Activated CD4-positive, alpha-beta T cell treated with anti-CD3 and anti-CD28 coated beads, Interleukin-2, amount 50 U/mL, for 16 hours (primary cell): ENCODE results near the gene TOPORS.
"Not testable (repeated sequence)": the region's sequence is repeated elsewhere in the genome, so short reads cannot be mapped to it uniquely, and the experiment has no call there.

Source experiments
- DNase-seq: peaks from one replicate; pipeline ENCODE4 v3.0.0-alpha.2; 2020

The TOPORS gene

DNA sequence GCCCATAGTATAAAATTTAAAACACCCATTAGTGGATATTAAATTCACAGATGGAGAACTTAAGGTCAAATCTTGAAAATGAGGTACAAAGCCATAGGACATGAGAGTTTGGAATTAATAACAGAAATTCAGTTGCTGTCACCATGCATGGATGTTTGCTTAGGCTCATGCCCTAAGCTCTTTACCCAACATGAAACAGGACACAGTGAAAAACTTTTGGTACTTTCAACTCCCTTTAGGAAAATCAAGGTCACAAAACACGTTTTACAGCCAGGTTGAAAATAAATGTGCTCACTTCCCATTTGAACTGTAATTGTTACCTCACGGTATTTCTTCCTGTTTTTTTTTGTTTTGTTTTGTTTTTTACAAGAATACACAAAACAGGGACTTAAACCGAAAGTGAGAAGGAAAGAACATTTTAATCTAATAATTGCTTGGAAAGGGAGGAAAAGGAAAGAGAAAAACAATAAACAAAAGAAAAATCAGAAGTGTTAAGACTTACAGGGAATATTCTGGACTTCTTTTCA, 6.1 kb upstream of the TOPORS start:
- no peak for DNase-seq

DNA sequence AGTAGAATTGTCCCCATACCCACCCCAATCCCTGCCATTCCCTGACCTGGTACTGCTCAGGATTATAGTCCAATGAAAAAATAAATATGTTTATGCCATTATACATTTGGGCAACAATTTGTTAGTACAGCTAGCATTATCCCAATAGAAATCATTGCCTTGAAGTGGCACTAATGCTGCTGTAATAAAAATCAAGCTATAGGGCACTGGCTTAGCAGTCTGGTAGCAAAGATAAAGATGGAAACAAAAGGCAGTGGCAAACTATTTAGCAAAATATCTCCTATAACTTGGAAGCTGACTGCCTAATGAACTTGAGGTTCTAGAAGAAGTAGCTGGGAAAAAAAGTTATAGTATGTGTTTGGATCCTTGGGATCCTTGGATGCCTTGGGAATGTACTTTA, 2.2 kb upstream of the TOPORS start:
- DNase-seq, result no peak

DNA sequence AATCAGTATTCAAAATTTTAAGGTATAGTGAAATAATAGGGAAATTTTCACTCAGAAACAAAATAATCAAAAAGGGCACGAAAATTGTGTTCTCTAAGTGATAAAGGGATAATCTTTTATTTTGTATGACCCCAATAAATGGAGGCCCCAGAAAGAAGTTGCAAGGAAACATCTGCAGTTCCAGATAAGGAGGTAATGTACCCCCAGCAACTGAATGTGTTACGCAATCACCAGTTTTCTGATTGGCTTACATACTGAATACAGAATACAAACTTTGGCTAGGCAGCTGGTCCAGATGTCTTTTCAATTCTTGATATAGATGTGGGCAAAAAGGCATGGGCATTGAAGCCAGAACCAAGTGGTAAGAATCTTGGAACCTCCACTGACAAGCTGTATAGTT, 1.7 kb upstream of the TOPORS start:
- DNase-seq, result no peak

DNA sequence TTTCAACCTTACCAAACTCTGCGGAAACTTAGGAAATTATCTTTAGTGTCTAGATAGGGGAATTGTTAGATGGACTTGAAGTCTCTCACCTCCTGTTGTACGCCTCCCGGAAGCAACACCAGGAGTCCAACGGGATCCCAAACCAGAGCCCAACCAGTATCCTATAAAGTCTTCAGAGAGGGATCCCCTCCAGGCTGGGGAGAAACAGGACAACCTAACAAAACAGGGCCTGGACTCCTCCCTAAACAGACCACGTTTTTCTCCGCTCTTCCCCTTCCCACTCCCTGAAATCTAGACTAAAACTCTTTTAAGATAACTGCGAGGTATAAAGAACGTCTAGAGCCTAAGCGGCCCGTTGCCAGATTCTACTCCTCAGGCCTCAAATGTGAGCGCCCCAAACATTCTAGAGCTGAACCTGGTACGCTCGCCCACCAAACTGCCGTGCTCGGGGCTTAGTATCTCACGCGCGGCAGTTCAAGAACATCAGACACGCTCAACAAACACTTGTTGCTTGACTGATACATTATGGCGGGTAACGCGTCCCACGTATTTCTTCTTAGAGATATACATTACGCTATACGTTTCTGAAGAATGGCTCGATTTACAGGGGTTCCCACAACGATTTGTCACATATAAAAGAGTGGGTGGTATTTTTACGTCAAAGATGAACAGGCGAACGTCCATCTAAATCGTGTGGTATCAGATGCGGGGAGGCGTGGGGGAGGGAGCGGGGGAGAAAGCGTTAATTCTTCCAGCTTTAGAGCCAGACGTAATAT, 922 bp downstream of the TOPORS start:
- DNase-seq, result peak; percentile 48

DNA sequence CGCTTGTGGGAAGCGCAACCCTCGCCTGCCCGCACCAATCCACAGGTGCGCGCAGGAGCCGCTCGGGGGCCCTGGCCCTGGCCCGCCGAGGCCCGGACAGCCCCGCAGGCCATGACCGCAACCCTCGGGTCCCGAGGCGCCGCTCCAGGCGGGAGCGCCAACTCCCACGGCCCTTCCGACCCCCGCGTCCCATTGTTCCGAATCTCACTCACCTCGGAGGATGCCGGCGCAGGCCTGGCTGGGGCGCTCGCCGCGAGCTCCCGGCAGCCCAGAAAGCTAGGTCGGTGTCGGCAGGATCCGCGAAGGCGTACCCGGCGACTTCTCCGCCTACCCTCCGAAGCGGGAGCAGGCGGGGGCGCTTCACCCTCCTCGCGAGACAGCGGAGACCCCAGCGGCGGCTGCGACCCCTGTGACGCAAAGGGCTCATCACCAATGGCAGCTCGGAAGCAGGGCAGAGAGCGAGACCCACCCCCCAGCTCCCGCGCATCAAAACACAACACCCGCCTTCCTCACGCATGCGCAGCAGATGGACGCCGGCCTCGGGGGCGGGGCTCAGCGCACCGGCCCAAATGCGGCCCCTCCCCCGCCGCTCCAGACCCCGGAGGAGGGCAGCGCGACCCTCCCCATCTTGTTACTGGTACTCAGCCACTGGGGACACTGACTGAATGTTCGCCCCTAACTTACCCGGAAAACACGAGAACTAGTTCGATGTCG, 1.7 kb downstream of the TOPORS start:
- DNase-seq, result peak; percentile 94

DNA sequence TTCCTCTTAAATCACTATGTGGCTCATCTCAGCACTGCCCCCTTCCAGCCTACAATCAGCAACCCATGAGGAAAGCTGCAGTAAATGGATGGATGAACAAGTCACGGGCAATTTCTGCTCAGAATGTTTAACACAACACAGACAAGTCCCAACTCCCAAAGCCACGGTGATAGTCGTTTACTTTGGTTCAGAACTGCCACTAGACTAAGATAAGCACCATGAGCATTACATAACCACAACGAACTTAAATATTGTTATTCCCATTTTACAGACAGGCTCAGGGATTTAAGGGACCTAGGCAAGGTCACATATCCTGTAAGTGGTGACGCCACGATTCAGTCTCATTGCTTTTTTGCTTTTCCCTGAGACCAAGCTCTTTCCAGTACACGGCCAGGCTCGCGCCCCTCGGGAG, 2.2 kb downstream of the TOPORS start:
- DNase-seq, result no peak

DNA sequence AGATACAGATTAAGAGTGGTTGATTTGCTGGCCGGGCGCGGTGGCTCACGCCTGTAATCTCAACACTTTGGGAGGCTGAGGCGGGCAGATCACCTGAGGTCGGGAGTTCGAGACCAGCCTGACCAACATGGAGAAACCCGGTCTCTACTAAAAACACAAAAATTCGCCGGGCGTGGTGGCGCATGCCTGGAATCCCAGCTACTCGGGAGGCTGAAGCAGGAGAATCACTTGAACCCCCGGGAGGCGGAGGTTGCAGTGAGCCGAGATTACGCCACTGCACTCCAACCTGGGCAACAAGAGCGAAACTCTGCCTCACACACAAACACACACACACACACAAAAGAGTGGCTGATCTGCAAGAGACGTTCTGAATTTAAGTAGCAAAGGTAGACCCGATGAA, 4.2 kb downstream of the TOPORS start:
- DNase-seq, result not testable (repeated sequence)

DNA sequence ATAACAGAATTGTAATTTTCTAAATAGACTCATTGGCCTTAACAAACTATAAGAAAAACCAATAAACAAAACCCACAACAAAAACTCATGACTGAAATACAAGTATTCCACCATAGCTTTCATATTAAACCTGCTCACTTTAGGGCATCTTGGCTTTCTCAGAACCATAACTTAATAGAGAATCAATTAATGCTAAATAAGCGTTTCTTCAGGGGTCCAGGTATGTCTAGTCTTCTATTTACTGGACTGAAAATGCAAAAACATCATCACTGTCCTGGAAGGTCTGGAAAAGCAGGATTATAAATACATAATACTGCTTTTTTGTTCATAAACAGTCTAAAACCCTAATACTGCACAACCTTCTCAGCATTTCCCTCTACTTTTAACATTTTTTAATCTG, 6.5 kb downstream of the TOPORS start:
- DNase-seq, result no peak

DNA sequence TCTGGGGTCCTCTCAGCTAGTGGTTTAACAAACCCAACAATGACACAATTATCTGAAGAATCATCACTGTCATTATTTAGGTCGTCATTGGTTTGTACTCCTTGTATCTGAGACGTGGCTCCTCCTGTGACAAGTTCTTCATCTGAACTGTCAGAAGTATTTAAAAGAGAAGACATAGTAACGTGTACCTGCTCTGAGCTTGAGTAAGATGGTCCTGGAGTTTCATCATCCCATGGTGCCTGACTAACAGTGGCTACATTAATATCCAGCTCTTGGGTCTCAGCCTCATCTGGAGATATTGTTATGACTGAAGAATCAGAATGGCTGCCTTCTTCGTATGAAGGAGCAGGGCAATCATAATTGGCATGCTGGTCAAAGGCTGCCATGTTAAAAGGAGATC, 9.3 kb downstream of the TOPORS start:
- DNase-seq, result no peak

DNA sequence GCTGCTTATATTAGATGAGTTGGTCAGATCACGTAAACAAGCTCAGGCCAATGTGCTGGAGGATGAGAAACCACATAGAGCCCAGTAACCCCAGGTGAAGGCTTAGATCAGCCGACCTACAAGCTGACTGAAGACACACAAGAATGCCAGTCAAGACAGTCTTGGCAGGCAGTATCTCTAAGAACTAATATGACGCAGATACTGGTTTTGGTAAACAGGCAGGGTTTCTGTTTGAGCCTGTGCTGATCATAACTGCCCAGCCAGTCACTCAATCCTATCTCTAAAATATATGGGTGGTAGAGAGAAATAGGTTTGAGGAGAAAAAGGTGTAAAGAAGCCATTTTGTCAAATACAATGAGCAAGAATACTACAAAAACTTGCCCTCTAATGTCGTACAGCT, 18.6 kb downstream of the TOPORS start:
- no peak for DNase-seq

DNA sequence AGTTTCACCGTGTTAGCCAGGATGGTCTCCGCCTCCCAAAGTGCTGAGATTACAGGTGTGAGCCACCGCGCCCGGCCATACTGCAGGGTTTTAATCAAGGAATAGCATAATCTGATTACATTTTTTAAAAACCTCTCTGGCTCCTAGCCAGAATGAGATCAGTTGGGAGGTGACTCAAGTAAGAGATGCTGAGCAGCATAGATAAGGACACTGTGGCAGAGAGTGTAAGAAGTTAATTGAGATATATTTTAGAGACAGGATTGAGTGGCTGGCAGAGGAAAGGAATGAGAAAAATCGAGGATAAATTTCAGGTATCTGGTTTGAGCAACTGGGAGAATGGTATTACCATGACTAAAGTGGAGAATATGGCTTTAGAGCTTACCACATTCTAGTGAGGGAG, 19.1 kb downstream of the TOPORS start:
- DNase-seq, result no peak

DNA sequence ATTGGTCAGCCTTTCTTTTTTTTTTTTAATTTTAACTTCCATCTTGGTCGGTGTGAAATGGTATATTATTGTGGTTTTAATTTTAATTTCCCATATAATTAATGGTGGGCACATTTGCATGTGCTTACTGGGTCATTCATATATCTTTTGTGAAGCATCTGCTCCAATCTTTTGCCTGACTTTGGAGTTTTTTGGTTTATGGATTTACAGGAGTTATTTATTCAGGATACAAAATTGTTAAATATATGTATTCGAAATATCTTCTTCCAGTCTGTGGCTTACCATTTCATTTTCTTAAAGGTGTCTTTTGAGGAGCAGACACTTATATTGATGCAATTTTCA, 25.7 kb downstream of the TOPORS start:
- no peak for DNase-seq

DNA sequence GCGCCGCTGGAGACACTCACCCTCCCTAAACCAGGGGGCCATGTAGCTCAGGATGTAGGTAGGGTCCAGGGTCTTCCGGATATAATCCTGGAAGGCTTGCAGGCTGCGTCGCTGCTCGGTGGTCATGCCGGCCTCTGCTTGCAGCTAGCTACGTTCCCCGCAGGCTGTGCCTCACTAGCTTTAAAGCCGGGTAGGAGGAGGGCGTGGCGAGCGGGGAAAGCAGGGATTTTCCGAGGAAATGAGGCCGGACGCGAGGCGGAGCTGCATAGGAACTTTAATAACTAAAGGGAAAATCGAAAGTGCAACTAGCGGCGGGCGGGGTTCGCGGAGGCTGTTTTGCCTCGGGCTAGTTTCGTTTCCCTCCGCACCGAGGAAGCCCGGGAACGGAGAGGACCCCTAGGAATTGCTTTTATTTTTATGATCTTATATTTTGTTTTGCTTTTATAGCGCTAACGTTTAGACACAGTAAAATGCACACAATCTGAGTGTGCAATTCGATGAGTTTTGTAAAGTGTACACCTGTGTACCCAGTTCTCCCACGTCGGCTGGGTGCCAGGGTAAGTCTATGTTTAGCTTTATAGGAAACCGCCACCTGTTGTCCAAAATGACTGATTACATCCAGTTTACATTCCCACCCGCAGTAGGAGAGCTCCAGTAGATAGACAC, 26.2 kb downstream of the TOPORS start, which contains the start of gene RIGI:
Gene RIGI, minus strand, starts transcription at position 156 of the 666 bp plus-strand sequence. Its CDS starts 30 bp downstream, at position 126.
- DNase-seq, result peak; percentile 74

DNA sequence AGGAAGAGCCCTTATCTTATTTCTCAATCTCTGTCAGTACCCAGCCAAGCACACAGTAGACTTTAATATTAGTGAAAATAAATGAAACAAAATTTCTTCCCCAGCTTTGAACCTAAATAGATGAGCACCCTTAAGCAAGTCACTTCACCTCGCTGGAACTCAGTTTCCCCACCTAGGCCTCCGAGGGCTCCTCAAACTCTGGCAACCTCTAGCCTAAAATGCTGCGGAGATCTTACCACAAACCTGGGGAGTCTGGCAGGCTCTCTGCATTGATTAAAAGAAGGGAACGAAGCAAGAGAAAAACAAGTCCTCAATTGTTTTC, 26.7 kb downstream of the TOPORS start:
- no peak for DNase-seq

DNA sequence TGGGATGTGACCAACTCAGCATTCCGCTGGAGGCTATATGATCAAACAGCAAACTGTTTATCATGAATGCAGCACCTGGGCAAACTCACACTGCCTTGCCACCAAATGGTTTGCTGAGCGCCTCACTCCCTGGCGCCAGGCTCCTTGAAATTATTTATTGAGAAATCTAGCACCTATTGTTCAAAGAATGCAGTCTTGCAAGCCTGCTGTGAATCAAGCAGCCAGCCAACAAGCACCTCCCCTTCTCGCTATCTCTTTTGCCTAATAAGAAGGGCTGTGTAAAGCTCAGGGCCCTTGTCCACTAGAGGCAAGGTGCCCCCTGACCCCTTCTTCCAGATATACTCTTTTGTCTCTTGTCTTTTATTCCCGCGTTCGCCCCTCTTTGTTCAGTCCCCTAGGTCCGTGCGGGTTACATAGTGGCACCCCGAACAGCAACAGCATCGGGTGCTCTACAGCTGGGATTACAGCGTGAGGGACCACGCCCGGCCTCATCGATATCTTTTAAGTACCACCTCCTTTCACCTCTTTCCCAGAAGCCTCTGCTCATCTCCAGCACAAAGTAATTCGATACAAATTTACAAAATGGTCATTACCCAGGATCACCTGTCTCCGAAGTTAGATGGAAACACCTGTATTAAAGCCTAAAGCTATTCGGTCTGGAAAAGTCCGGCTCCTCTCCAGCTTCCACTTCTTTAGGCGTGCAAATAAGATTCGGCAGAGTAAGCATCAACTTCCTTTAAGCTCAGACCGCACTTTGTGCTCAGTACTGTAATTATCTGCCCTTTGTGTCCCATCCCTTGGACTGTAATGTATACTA, 27.3 kb downstream of the TOPORS start:
- peak; percentile 26 for DNase-seq

DNA sequence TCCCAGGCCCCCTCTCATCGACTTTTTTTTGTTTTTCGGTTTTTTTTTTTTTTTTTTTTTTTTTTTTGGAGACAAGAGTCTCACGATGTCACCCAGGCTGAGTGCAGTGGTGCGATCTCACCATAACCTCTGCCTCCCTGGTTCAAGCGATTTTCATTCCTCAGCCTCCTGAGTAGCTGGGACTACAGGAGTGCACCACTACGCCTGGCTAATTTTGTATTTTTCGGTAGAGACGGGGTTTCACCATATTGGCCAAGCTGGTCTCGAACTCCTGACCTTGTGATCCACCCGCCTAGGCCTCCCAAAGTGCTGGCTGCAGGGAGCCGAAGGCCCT, 27.9 kb downstream of the TOPORS start:
- not testable (repeated sequence) for DNase-seq

DNA sequence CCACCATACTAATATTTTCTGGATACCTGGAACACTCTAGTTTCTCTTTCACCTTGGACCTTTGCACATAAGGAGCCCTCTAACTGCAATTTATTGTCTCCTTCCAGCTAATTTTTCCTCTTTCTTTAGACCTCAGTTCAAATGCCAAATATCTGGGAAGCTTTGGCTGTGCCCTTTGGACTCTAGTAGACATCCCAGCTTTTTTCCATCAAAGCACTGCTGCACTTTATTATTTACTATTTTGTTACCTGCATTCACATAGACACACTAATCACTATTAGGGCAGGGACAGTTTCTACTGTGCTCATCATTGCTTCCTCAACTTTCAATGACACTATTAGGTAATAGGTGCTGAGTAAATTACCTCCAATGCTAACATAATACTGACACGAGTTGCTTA, 28.5 kb downstream of the TOPORS start:
- no peak for DNase-seq

DNA sequence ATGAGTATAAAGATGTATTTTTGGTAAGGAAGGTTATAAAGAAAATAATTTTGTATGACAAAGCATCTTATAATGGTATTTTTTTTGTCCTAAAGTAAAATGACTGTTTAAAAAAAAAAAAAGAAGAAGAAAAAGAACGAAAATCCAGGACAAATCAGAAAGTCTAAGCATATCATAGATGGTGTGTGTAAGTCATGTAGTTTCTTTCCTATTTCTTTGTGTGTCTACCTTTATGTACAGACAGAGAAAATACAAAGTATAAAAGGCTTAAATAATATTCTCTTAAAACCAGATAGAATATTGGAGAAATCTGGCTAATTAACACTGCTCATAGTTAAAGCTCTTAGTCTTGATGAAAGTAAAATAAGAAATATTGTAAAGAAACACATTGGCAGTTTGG, 34.1 kb downstream of the TOPORS start:
- DNase-seq, result no peak

DNA sequence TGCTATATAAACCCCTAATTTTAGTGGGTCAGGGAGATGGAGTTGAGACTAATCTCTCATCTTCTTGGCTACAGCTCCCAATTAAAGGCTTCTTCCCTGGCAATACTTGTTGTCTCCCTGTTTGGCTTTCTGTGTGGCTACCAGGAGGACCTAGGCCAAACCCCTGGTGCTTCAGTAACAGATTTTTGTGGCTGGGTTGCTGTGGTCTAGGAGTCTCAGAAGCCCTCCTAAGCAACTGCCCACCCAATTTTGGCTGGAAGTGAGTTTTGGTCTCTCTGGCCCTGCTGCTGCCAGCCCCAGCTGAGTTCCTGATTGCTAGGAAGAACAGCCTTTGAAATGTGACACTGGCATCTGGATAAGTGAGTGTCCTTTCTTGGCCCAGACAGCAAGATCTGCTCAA, 36.1 kb downstream of the TOPORS start:
- no peak for DNase-seq

DNA sequence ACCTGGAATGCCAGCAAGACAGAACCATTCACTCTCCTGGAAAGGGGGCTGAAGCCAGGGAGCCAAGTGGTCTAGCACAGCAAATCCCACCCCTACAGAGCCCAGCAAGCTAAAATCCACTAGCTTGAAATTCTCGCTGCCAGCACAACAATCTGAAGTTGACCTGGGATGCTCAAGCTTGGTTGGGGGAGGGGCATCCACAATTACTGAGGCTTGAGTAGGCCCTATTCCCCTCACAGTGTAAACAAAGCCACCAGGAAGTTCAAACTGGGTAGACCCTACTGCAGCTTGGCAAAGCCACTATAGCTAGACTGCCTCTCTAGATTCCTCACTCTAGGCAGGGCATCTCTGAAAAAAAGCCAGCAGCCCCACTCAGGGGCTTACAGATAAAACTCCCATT, 43.7 kb downstream of the TOPORS start:
- DNase-seq, result no peak

DNA sequence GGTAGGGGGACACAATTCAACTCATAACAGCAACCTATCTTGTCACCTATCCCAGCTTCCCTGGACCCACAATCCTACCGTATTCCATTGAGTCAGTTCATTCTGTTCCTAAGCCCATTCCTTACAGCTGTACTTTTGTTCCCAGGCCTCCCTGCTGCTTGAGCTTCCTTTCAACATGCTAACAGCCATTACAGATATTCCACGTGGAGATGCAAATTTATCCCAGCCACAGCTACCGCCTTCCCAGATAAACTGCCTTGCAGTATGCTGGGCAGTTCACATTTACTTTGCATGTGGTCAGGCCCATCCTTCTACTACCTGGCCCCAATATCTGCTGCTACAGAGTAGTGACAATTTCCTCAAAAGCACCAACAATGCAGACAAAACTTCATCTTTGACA, 49.4 kb downstream of the TOPORS start:
- DNase-seq, result no peak

DNA sequence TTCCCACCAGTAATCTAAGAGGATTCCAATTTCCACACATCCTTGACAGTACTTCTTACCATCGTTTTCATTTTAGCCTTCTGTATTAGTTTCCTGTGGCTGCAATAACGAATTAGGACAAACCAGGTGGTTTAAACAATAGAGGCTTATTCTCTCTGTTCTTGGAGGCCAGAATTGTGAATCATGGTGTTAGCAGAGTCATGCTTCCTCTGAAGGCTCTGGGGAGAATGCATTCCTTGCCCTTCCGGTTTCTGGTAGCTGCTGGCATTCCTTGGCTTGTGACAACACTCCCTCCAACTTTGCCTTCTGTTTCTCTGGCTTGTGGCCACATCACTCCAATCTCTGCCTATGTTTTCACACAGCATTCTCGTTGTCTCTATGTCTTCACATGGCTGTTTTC, 49.9 kb downstream of the TOPORS start:
- DNase-seq, result no peak

DNA sequence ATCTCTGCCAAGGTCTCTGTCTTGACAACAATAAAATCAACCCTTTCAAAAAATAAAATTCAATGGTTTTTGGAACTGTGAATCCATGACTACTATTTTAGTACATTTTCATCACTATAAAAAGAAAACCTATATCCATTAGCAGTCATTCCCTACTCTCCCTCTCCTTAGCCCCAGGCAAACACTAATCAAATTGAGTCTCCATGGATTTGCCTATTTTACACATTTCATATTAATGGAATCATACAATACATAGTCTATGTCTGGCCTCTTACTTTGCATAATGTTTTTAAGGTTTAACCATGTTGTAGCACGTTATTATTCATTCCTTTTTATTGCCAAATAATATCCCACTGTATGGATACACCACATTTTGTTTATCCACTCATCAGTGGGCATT, 50.5 kb downstream of the TOPORS start:
- DNase-seq, result no peak
